Gastroesophageal sphincter (tissue), 4 donors: Measurements from ENCODE around the gene CEACAM16. TPM values are rescaled to one million over a fixed set of nuclear protein-coding genes. Genes with fewer than 3 reads are reported as not detected.

Experiments used
- ATAC-seq: fragments of 150-250 bp; one replicate; pipeline ENCODE4 v1.9.1; 2016; ENCODE audit warnings: mild to moderate bottlenecking, moderate library complexity
- H3K27ac ChIP-seq, 4 donors: fragments of 200-600 bp; sonication (generic) in 3 of 4; 1 replicate in 3 of 4; 2 replicates in 1 of 4; pipeline ENCODE4 v1.5.1; 2016 to 2019
- H3K27me3 ChIP-seq: fragments of 200-600 bp; sonication (generic); one replicate; pipeline ENCODE4 v1.5.1; 2019
- H3K36me3 ChIP-seq, 2 donors: fragments of 200-600 bp; sonication (generic); one replicate each; pipeline ENCODE4 v1.5.1; 2019; ENCODE audit warnings: control low read depth in 1 of 2
- H3K4me1 ChIP-seq, 3 donors: fragments of 200-600 bp; sonication (generic); 1 replicate in 2 of 3; 2 replicates in 1 of 3; pipeline ENCODE4 v1.5.1; 2016 to 2019; ENCODE audit warnings: control low read depth in 2 of 3
- H3K4me3 ChIP-seq, 2 donors: fragments of 200-600 bp; sonication (generic); one replicate each; pipeline ENCODE4 v1.5.1; 2019; ENCODE audit warnings: mild to moderate bottlenecking in 1 of 2, moderate library complexity in 1 of 2
- H3K9me3 ChIP-seq, 3 donors: fragments of 200-600 bp; sonication (generic); one replicate each; pipeline ENCODE4 v1.5.1; 2017 to 2019; ENCODE audit warnings: control low read depth in 2 of 3
- CTCF ChIP-seq, 4 experiments: fragments of 200-600 bp in 2 of 4; fragments of 450-650 bp in 2 of 4; sonication (generic) in 1 of 4; IDR thresholded peaks; one replicate each; pipeline ENCODE4 v1.5.1; 2017 to 2019; ENCODE audit warnings: antibody characterized with exemption in 4 of 4, mild to moderate bottlenecking in 2 of 4, moderate library complexity in 2 of 4
- EP300 ChIP-seq: sonication (generic); formaldehyde crosslinking; IDR thresholded peaks from one replicate; pipeline ENCODE4 v1.6.1; 2017; ENCODE audit warnings: antibody characterized with exemption, mild to moderate bottlenecking
- POLR2A ChIP-seq, 2 donors: fragments of 450-650 bp; IDR thresholded peaks; one replicate each; pipeline ENCODE4 v1.6.1; 2017; ENCODE audit warnings: antibody characterized with exemption in 2 of 2, mild to moderate bottlenecking in 2 of 2, moderate library complexity in 1 of 2
- POLR2AphosphoS5 ChIP-seq: sonication (generic); formaldehyde crosslinking; IDR thresholded peaks from one replicate; pipeline ENCODE4 v1.6.1; 2017; ENCODE audit warnings: antibody characterized with exemption
- WGBS, 2 donors: methylation state at CpG; one replicate each; pipeline ENCODE4 v1.1.5; 2018; ENCODE audit warnings: low coverage in 1 of 2; 5-methylcytosine and 5-hydroxymethylcytosine counted together
- total RNA-seq, 4 donors: library from RNA; depleted of rRNA; stranded (reverse); fragments of >200 nt; gene quantifications; one replicate each; pipeline ENCODE4 v1.1.0, GENCODE V29; 2016

The CEACAM16 gene
- total RNA-seq, 4 donors from 2014 or later: not detected

- Histone ChIP-seq H3K36me3 (no peaks in the 10 kb centered on the region), H3K4me1 (peaks cover 0 to 6% (median 0%) of the 10 kb centered on the region in 3 donors), H3K27me3 (peaks cover 21% of the 10 kb centered on the region), H3K9me3 (no peaks in the 10 kb centered on the region), H3K4me3 (no peak overlapping the region), H3K27ac (no peak overlapping the region)
- TF ChIP-seq POLR2AphosphoS5: no peak
- TF ChIP-seq CTCF (IDR thresholded peaks at IDR 0.05): no peak
- TF ChIP-seq EP300: no peak
- TF ChIP-seq POLR2A (IDR thresholded peaks at IDR 0.05): no peak
- ATAC-seq: no peak
- 63 to 66% methylated on average over 4 to 6 of the region's 22 CpGs for WGBS, 2 donors
These were observed 1.8 kb upstream of the CEACAM16 start for GRCh38 chr19:44696939-44697669.

DNA sequence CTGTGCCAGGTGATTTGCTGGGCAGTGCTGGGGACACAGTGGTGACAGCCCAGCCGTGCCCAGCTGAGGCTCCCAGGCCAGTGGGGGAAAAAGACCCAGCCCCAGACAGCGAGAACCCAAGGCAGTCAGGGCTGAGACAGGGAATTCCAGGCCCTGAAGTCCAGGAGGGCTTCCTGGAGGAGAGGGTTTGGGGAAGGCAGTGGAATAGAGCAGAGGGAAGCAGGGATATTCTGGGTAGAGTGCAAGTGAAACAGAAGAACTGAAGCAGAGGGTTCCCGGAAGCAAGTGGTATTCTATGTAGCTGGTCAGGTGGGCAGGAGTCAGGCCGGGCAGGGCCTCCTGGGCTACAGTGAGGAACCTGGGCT, 1.3 kb upstream of the CEACAM16 start:
- Histone ChIP-seq H3K9me3 (no peaks in the 10 kb centered on the region), H3K4me1 (peaks cover 0 to under 1% (median 0%) of the 10 kb centered on the region in 3 donors), H3K36me3 (no peaks in the 10 kb centered on the region), H3K4me3 (no peak overlapping the region), H3K27me3 (peaks cover 21% of the 10 kb centered on the region), H3K27ac (no peak overlapping the region)
- WGBS, 2 donors: 66% methylated on average over 4 of the region's 4 CpGs; no CpG with 5 or more reads in 1 of the 2 donors
- TF ChIP-seq CTCF (IDR thresholded peaks at IDR 0.05) (no peak), POLR2AphosphoS5 (no peak), POLR2A (IDR thresholded peaks at IDR 0.05) (no peak), EP300 (no peak)
- no peak for ATAC-seq

GRCh38 chr19:44700547-44700946, 1.6 kb downstream of the CEACAM16 start:
- WGBS, 2 donors: 81 to 87% methylated on average over 4 to 5 of the region's 5 CpGs
- Histone ChIP-seq H3K27ac (no peak overlapping the region), H3K4me1 (no peaks in the 10 kb centered on the region), H3K9me3 (no peaks in the 10 kb centered on the region), H3K27me3 (peaks cover 21% of the 10 kb centered on the region), H3K4me3 (no peak overlapping the region), H3K36me3 (no peaks in the 10 kb centered on the region)
- ATAC-seq: no peak
- TF ChIP-seq EP300 (no peak), POLR2AphosphoS5 (no peak), CTCF (IDR thresholded peaks at IDR 0.05) (no peak), POLR2A (IDR thresholded peaks at IDR 0.05) (no peak)

- peaks cover 21% of the 10 kb centered on the region for H3K27me3 ChIP-seq
- H3K4me1 ChIP-seq: no peaks in the 10 kb centered on the region
- TF ChIP-seq POLR2AphosphoS5 (no peak), EP300 (no peak), POLR2A (IDR thresholded peaks at IDR 0.05) (no peak), CTCF (IDR thresholded peaks at IDR 0.05) (no peak)
- no peaks in the 10 kb centered on the region for H3K9me3 ChIP-seq
- no peak overlapping the region for H3K27ac ChIP-seq
- no peak for ATAC-seq
- H3K4me3 ChIP-seq: no peak overlapping the region
- H3K36me3 ChIP-seq: no peaks in the 10 kb centered on the region
- WGBS, 2 donors: no CpG with 5 or more reads among the region's 15 CpGs
These were observed 2.3 kb downstream of the CEACAM16 start for GRCh38 chr19:44701228-44701627.

DNA sequence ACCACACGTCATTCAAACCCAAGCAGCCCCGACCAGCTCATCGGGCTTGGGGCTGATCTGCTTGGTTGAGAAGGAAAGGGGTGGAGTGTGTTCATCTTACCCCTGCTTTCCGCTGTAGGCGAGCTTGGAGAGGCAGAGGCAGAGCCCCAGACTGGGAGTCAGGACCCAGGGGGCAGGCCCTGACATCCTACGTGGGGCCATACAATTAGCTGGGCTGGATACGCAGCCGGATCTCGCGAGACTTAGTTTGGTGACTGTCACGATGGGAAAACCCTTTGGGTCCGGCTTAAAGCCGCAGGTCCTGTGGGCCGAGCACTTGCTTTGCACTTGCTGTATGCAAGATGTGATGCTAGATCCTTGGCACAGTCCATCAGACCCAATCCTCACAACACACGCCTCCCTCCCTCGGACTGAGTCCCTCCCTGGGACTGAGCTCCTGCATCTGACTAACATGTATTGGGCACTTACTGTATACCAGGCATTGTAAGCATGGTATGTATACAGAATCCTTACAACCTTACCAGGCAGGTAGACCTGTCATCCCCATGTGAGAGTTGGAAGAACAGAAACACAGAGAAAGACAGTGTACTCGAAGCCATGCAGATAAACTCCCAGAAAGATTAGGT, 3.7 kb downstream of the CEACAM16 start:
- H3K4me3 ChIP-seq: no peak overlapping the region
- H3K9me3 ChIP-seq: no peaks in the 10 kb centered on the region
- peaks cover 9% of the 10 kb centered on the region for H3K27me3 ChIP-seq
- ATAC-seq: no peak
- TF ChIP-seq POLR2A (IDR thresholded peaks at IDR 0.05) (no peak), POLR2AphosphoS5 (no peak), EP300 (no peak), CTCF (IDR thresholded peaks at IDR 0.05) (no peak)
- no peak overlapping the region for H3K27ac ChIP-seq
- no peaks in the 10 kb centered on the region for H3K4me1 ChIP-seq
- H3K36me3 ChIP-seq: no peaks in the 10 kb centered on the region
- WGBS, 2 donors: 60 to 92% methylated on average over 1 to 12 of the region's 17 CpGs
